Lower leg skin (tissue), 3 donors: ENCODE measurements around the gene BUB1B.

Experiments
- CTCF ChIP-seq, 3 donors: fragments of 450-650 bp; IDR thresholded peaks; one replicate each; pipeline ENCODE4 v1.5.1; 2016; ENCODE audit warnings: antibody characterized with exemption in 3 of 3, mild to moderate bottlenecking in 3 of 3, moderate library complexity in 2 of 3
- POLR2A ChIP-seq, 2 donors: fragments of 450-650 bp; IDR thresholded peaks; one replicate each; pipeline ENCODE4 v1.6.1; 2016 to 2017; ENCODE audit warnings: antibody characterized with exemption in 2 of 2, mild to moderate bottlenecking in 1 of 2, moderate library complexity in 1 of 2

GRCh38 chr15:40265355-40265754, 104.5 kb downstream of the BUB1B start:
- no peak for TF ChIP-seq CTCF (IDR thresholded peaks at IDR 0.05)
- no peak for TF ChIP-seq POLR2A (IDR thresholded peaks at IDR 0.05)
